ENCODE measurements around the gene PDGFRA.
"Not testable (repeated sequence)": the region's sequence is repeated elsewhere in the genome, so short reads cannot be mapped to it uniquely, and the experiment has no call there.

Gene PDGFRA

GRCh38 chr4:54290980-54291379 is 61.9 kb downstream of the PDGFRA start:
- Mint-ChIP-seq H3K27me3 (ENCODE audit: low read depth) (peaks cover 3% of the 10 kb centered on the region), H3K27ac (no peak overlapping the region), H3K4me3 (no peak overlapping the region), H3K4me1 (ENCODE audit: low read depth) (no peaks in the 10 kb centered on the region), H3K9me3 (no peaks in the 10 kb centered on the region), H3K36me3 (ENCODE audit: low read depth) (no peaks in the 10 kb centered on the region)
- DNase-seq (ENCODE audit: low spot score) = no peak

- Mint-ChIP-seq H3K27me3 (ENCODE audit: low read depth) (peaks cover 3% of the 10 kb centered on the region), H3K27ac (no peak overlapping the region), H3K9me3 (peaks cover 6% of the 10 kb centered on the region), H3K4me1 (ENCODE audit: low read depth) (no peaks in the 10 kb centered on the region), H3K36me3 (ENCODE audit: low read depth) (no peaks in the 10 kb centered on the region), H3K4me3 (no peak overlapping the region)
- DNase-seq (ENCODE audit: low spot score) = no peak
Observed at GRCh38 chr4:54296548-54297203, 67.6 kb downstream of the PDGFRA start.

- H3K27me3 Mint-ChIP-seq (ENCODE audit: low read depth) = peaks cover 27% of the 10 kb centered on the region
- H3K4me1 Mint-ChIP-seq (ENCODE audit: low read depth) = peaks cover 2% of the 10 kb centered on the region
- no peak overlapping the region for H3K27ac Mint-ChIP-seq
- peaks cover 28% of the 10 kb centered on the region for H3K9me3 Mint-ChIP-seq
- DNase-seq (ENCODE audit: low spot score) = no peak
- H3K4me3 Mint-ChIP-seq = no peak overlapping the region
- H3K36me3 Mint-ChIP-seq (ENCODE audit: low read depth) = no peaks in the 10 kb centered on the region
Observed at GRCh38 chr4:54308110-54308509, 79.0 kb downstream of the PDGFRA start.

DNA sequence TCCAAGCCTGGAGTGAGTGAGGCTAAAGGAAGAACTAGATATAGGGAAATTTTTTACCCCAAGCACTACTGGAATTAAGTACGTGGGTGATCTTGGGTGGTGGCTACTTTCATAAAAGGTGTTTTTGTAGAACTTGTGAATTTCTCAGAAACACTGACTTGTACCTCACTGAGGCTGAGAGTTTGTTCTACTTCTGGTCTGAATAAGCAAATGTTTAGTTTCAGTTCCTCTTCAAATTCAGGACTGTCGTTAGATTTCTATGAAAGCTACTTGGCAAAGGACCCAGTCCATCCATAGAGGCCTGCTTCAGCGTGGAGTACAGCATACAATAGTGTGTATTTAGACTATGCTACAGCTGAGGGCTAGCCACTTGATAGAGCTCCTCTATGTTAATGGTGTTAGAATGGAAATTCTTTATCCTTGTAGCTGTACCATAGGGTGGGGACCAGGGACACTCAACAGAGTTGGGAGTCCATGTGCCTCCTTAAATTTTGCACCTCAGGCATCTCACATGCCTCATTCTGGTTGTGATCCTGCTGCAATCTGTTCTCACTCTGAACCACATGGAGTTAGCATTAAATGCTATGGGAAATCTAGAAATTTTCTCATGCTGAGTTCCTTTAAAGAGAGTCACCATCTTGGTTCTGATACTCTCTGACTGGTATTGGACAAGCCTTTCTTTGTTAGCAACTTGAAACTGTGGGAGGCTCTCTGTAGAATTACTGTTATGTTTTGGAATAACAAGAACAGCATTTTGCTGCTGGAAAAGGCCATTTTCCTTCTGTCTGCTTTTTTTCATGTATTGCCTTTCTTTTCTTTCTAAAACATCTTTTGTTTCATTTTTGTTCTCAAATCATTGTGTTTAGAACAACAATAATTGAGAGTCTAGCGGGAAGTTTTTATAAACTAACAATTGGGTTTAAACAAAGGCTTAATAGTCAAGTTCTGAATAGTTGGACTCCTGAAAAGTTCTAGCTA is 86.8 kb downstream of the PDGFRA start:
- Mint-ChIP-seq H3K27me3 (ENCODE audit: low read depth) (peaks cover 8% of the 10 kb centered on the region), H3K36me3 (ENCODE audit: low read depth) (peaks cover 11% of the 10 kb centered on the region), H3K27ac (peak overlapping the region; percentile 81), H3K4me3 (peak overlapping the region; percentile 29), H3K4me1 (ENCODE audit: low read depth) (peaks cover 34% of the 10 kb centered on the region), H3K9me3 (peaks cover 17% of the 10 kb centered on the region)
- DNase-seq (ENCODE audit: low spot score) = no peak

GRCh38 chr4:54317690-54318089 is 88.6 kb downstream of the PDGFRA start:
- Mint-ChIP-seq H3K27ac (no peak overlapping the region), H3K9me3 (peaks cover 17% of the 10 kb centered on the region), H3K36me3 (ENCODE audit: low read depth) (peaks cover 11% of the 10 kb centered on the region), H3K4me3 (no peak overlapping the region), H3K4me1 (ENCODE audit: low read depth) (peaks cover 34% of the 10 kb centered on the region), H3K27me3 (ENCODE audit: low read depth) (no peaks in the 10 kb centered on the region)
- no peak for DNase-seq (ENCODE audit: low spot score)

DNA sequence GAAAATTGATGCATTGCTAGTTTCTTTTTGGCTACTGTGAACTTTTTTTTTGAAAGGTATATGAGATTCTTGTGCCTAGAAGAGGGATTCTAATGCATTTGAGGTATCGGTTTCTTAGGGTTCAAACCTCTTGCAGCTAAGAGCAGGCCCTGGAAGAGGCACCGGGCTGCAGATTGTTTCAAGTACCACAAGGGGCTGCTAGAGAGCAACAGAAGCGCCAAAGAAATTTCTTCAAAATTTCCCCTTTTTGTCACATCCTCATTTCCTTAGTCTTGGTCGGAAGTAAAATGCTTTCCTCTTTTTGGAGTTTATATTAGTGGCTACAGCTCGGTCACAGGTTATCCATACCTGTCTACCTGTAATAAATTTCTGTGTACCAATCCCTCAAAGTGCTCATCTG is 89.8 kb downstream of the PDGFRA start:
- Mint-ChIP-seq H3K27ac (no peak overlapping the region), H3K36me3 (ENCODE audit: low read depth) (peaks cover 11% of the 10 kb centered on the region), H3K27me3 (ENCODE audit: low read depth) (no peaks in the 10 kb centered on the region), H3K9me3 (peaks cover 14% of the 10 kb centered on the region), H3K4me1 (ENCODE audit: low read depth) (peaks cover 32% of the 10 kb centered on the region), H3K4me3 (no peak overlapping the region)
- no peak for DNase-seq (ENCODE audit: low spot score)

DNA sequence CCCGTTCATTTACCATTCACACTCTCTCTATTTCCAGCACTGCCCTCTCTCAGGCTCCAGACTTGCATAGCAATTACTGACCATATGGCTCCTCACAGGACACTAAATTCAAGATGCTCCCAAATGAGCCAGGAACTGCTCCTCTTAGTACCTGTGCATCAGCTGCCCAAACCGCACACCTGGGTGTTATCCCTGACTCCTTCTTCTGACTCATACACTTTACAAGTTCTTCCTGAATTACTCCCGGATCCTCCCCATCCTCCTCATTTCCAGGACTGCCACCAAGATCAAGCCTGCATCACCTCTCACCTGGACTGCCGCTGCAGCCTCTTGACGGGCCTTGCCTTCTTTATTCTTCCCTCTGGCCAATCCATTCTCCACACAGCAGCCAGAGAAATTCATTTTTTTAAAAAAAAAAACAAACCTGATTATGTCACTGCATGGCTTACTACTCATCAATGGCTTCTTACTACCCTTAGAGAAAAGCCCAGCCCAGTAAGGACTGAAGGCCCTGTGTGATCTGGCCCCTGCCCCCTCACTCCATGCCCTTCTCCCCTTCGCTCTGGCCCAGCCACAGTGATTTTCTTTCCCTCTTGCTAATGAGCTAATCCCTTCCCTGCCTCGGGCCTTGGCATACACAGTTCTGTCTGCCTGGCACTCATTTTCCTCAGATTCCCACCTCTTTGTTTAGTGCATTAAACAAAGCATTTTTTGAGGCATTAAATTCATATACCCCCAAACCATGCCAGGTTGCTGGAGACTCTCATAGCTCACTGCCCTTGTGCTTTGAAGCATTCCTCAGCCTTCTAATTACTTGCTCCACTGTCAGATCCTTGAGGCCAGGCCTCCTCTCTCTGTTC is 92.0 kb downstream of the PDGFRA start:
- H3K9me3 Mint-ChIP-seq = peaks cover 3% of the 10 kb centered on the region
- H3K36me3 Mint-ChIP-seq (ENCODE audit: low read depth) = peaks cover 2% of the 10 kb centered on the region
- no peak for DNase-seq (ENCODE audit: low spot score)
- H3K27ac Mint-ChIP-seq = peak overlapping the region; percentile 9
- H3K27me3 Mint-ChIP-seq (ENCODE audit: low read depth) = no peaks in the 10 kb centered on the region
- H3K4me3 Mint-ChIP-seq = no peak overlapping the region
- H3K4me1 Mint-ChIP-seq (ENCODE audit: low read depth) = peaks cover 12% of the 10 kb centered on the region

DNA sequence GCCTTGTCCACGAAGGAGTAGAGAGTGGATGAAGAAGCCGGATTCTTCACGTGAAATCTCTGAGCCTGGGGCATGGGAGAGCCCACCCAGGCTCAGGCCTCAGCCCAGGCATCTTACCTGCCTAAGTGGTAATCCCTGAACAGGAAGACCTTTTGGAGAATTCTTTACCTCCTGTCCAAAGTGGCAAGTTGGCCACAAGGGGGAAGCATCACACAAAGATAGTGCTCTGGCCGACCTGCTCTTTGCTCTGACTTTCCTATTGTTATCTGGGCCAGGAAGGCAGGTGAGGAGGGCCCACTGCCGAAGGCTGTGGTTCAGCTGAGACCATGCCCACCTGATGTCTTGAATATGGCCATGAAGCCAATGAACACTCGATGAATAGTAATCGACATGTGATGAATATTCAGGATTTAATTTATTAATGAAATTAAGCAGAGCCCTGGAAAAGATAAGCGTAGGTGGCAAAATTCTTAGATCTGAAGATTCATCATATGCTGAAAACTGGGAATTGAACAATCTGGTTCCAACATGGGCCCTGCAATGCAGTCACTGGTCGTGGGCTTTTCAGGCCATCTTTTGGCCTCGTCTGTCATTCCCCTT is 93.8 kb downstream of the PDGFRA start:
- Mint-ChIP-seq H3K36me3 (ENCODE audit: low read depth) (no peaks in the 10 kb centered on the region), H3K9me3 (no peaks in the 10 kb centered on the region), H3K4me1 (ENCODE audit: low read depth) (peaks cover 4% of the 10 kb centered on the region), H3K4me3 (no peak overlapping the region), H3K27ac (no peak overlapping the region), H3K27me3 (ENCODE audit: low read depth) (no peaks in the 10 kb centered on the region)
- DNase-seq (ENCODE audit: low spot score) = peak; percentile 24

DNA sequence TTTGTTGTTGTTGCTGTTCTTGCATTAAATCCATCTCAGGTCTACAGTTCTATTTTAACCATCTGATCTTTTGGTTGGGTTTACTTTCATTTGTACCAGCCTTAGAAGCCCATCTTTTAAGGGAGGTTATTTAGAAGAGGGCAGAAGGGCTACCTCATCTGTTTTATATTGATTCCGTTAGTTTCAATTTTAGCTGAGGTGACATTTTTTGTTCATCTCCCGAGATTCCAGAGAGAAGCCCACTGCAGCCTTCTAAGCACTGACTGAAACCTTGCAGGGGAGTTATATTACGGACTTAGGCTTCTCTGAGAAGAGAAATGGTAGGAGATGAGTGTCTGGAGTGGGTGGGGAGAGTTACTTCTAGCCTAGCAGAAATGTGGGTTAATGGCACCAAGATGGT is 101.8 kb downstream of the PDGFRA start:
- Mint-ChIP-seq H3K9me3 (no peaks in the 10 kb centered on the region), H3K27me3 (ENCODE audit: low read depth) (peaks cover 14% of the 10 kb centered on the region), H3K4me3 (no peak overlapping the region), H3K4me1 (ENCODE audit: low read depth) (peaks cover 2% of the 10 kb centered on the region), H3K27ac (no peak overlapping the region), H3K36me3 (ENCODE audit: low read depth) (no peaks in the 10 kb centered on the region)
- no peak for DNase-seq (ENCODE audit: low spot score)

GRCh38 chr4:54332542-54332941 is 103.4 kb downstream of the PDGFRA start:
- Mint-ChIP-seq H3K4me1 (ENCODE audit: low read depth) (peaks cover 2% of the 10 kb centered on the region), H3K27me3 (ENCODE audit: low read depth) (peaks cover 14% of the 10 kb centered on the region), H3K4me3 (no peak overlapping the region), H3K27ac (no peak overlapping the region), H3K36me3 (ENCODE audit: low read depth) (no peaks in the 10 kb centered on the region), H3K9me3 (no peaks in the 10 kb centered on the region)
- DNase-seq (ENCODE audit: low spot score) = no peak

DNA sequence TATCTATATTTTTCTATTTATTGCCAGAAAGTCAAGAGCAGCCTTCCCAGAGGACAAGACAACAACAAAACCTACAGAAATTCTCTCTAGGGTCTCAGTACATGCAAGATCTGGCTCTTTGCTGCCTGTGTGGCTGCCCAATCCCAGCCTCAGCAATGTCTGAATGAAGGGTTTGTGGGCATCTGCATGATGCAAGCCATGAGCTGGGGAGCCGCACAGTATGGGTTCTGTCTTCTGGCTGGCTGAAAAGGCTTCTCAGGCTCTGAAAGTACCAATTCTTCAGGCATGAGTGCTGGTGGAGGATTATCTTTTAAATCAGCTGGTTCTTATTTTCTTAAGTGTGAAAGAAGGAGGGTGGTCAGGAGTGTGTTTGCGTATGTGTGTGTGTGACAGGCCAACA is 104.6 kb downstream of the PDGFRA start:
- DNase-seq (ENCODE audit: low spot score) = no peak
- Mint-ChIP-seq H3K27me3 (ENCODE audit: low read depth) (peaks cover 13% of the 10 kb centered on the region), H3K4me1 (ENCODE audit: low read depth) (no peaks in the 10 kb centered on the region), H3K36me3 (ENCODE audit: low read depth) (no peaks in the 10 kb centered on the region), H3K9me3 (no peaks in the 10 kb centered on the region), H3K4me3 (no peak overlapping the region), H3K27ac (no peak overlapping the region)

GRCh38 chr4:54334769-54335168 is 105.7 kb downstream of the PDGFRA start:
- not testable (repeated sequence) for H3K27ac Mint-ChIP-seq; H3K36me3 Mint-ChIP-seq (ENCODE audit: low read depth); DNase-seq (ENCODE audit: low spot score); H3K4me3 Mint-ChIP-seq; H3K9me3 Mint-ChIP-seq; H3K4me1 Mint-ChIP-seq (ENCODE audit: low read depth); H3K27me3 Mint-ChIP-seq (ENCODE audit: low read depth)

GRCh38 chr4:54337009-54337408 is 107.9 kb downstream of the PDGFRA start:
- H3K27ac Mint-ChIP-seq = no peak overlapping the region
- H3K36me3 Mint-ChIP-seq (ENCODE audit: low read depth) = no peaks in the 10 kb centered on the region
- no peak overlapping the region for H3K4me3 Mint-ChIP-seq
- H3K4me1 Mint-ChIP-seq (ENCODE audit: low read depth) = no peaks in the 10 kb centered on the region
- H3K27me3 Mint-ChIP-seq (ENCODE audit: low read depth) = peaks cover 7% of the 10 kb centered on the region
- H3K9me3 Mint-ChIP-seq = no peaks in the 10 kb centered on the region
- DNase-seq (ENCODE audit: low spot score) = no peak

Measured in T-helper 2 cell treated with Interferon-gamma antibody and Interleukin-4, amounts not matched to agents 5 μg/mL and 100 μg/mL, for 36 hours (primary cell).